IMR-90 (cell line): ENCODE data around the gene MISP3. TPM values are rescaled to one million over a fixed set of nuclear protein-coding genes. Genes with fewer than 3 reads are reported as not detected.

Experiments
- ATAC-seq: fragments of 200-7000 bp; cut with Tn5 transposase; 2 replicates; pipeline ENCODE4 v1.9.1; 2020; ENCODE audit warnings: low read depth, mild to moderate bottlenecking, moderate library complexity
- BruUV-seq: library from RNA; stranded (reverse); fragments of 400-500 nt; replicated peaks from 2 replicates; lab custom pipeline; 2021; lab: Mats Ljungman, UMichigan
- CTCF ChIA-PET: fragments of 300-600 bp; formaldehyde crosslinking; extraction: SDS; loops from one replicate; lab custom pipeline; 2021; ENCODE audit warnings: antibody characterized with exemption; lab: Yijun Ruan, JAX
- POLR2A ChIA-PET: fragments of 300-600 bp; sonication (Branson Sonifier 250); formaldehyde crosslinking; loops from one replicate; lab custom pipeline; 2022; ENCODE audit warnings: antibody characterized with exemption; ENCODE audit not compliant: unreplicated experiment; lab: Charles Lee
- DNase-seq: peaks from one replicate; pipeline ENCODE4 v3.0.0; 2013
- H2AFZ ChIP-seq: replicated peaks from 2 replicates; pipeline ENCODE3; 2013; ENCODE audit warnings: low read length, mild to moderate bottlenecking; ENCODE audit not compliant: poor library complexity
- H2AK5ac ChIP-seq: 2 replicates; pipeline ENCODE4 v1.6.1; 2013; ENCODE audit warnings: low read depth, low read length, inconsistent platforms
- H2AK9ac ChIP-seq: replicated peaks from 2 replicates; pipeline ENCODE3; 2013; ENCODE audit warnings: mild to moderate bottlenecking, low read depth, low read length, moderate library complexity; ENCODE audit not compliant: poor library complexity
- H2BK120ac ChIP-seq: 2 replicates; pipeline ENCODE4 v1.6.1; 2013; ENCODE audit warnings: low read depth, low read length, inconsistent platforms
- H2BK15ac ChIP-seq: 3 replicates; pipeline ENCODE4 v1.6.1; 2013; ENCODE audit warnings: low read depth, low read length, inconsistent platforms
- H2BK20ac ChIP-seq: 2 replicates; pipeline ENCODE4 v1.6.1; 2013; ENCODE audit warnings: low read depth, mild to moderate bottlenecking, inconsistent platforms, low read length, moderate library complexity
- H2BK5ac ChIP-seq: 2 replicates; pipeline ENCODE4 v1.6.1; 2013; ENCODE audit warnings: mild to moderate bottlenecking, low read depth, low read length, inconsistent platforms; ENCODE audit not compliant: poor library complexity, severe bottlenecking
- H3K14ac ChIP-seq: replicated peaks from 2 replicates; pipeline ENCODE4 v1.6.1; 2013; ENCODE audit warnings: low read depth, low read length, inconsistent platforms
- H3K18ac ChIP-seq: 2 replicates; pipeline ENCODE4 v1.6.1; 2013; ENCODE audit warnings: low read depth, low read length, control low read depth
- H3K23ac ChIP-seq: 2 replicates; pipeline ENCODE4 v1.6.1; 2013; ENCODE audit warnings: low read depth, low read length, inconsistent platforms
- H3K27ac ChIP-seq: 2 replicates; pipeline ENCODE4 v1.5.1; 2013; ENCODE audit warnings: mild to moderate bottlenecking, control low read depth, low read length; ENCODE audit not compliant: insufficient read depth
- H3K27me3 ChIP-seq: 2 replicates; pipeline ENCODE4 v1.6.1; 2013; ENCODE audit warnings: low read length; ENCODE audit not compliant: control insufficient read depth, insufficient read depth
- H3K36me3 ChIP-seq: 2 replicates; pipeline ENCODE4 v1.6.1; 2013; ENCODE audit warnings: low read length, mixed read lengths; ENCODE audit not compliant: control insufficient read depth, insufficient read depth
- H3K4ac ChIP-seq: 2 replicates; pipeline ENCODE4 v1.6.1; 2013; ENCODE audit warnings: low read depth, low read length, inconsistent platforms
- H3K4me1 ChIP-seq: 2 replicates; pipeline ENCODE4 v1.6.1; 2013; ENCODE audit warnings: low read length, mixed read lengths; ENCODE audit not compliant: control insufficient read depth, insufficient read depth
- H3K4me2 ChIP-seq: 2 replicates; pipeline ENCODE4 v1.6.1; 2013; ENCODE audit warnings: low read depth, mild to moderate bottlenecking, control low read depth, low read length, moderate library complexity
- H3K4me3 ChIP-seq: 2 replicates; pipeline ENCODE4 v1.5.1; 2013; ENCODE audit warnings: low read depth, mild to moderate bottlenecking, control low read depth, low read length, moderate library complexity; ENCODE audit not compliant: insufficient read depth
- H3K56ac ChIP-seq: 2 replicates; pipeline ENCODE4 v1.6.1; 2013; ENCODE audit warnings: low read length, inconsistent platforms; ENCODE audit not compliant: insufficient read depth; ENCODE audit errors: extremely low read depth
- H3K79me1 ChIP-seq, 2 experiments: 2 replicates each; pipeline ENCODE4 v1.6.1; 2013; ENCODE audit warnings: low read length in 2 of 2, inconsistent platforms in 1 of 2, low read depth in 1 of 2
- H3K9ac ChIP-seq: 2 replicates; pipeline ENCODE4 v1.6.1; 2013; ENCODE audit warnings: low read depth, low read length, control low read depth
- H3K9me1 ChIP-seq: 2 replicates; pipeline ENCODE4 v1.6.1; 2013; ENCODE audit warnings: low read length, inconsistent platforms; ENCODE audit not compliant: insufficient read depth
- H3K9me3 ChIP-seq: 2 replicates; pipeline ENCODE4 v1.6.1; 2013; ENCODE audit warnings: low read length; ENCODE audit not compliant: control insufficient read depth, insufficient read depth
- H4K20me1 ChIP-seq: 2 replicates; pipeline ENCODE4 v1.6.1; 2013; ENCODE audit warnings: low read length, inconsistent platforms; ENCODE audit not compliant: insufficient read depth
- H4K5ac ChIP-seq: 2 replicates; pipeline ENCODE4 v1.6.1; 2013; ENCODE audit warnings: mild to moderate bottlenecking, low read depth, low read length, control low read depth
- H4K8ac ChIP-seq, 2 experiments: 2 replicates each; pipeline ENCODE4 v1.6.1; 2013; ENCODE audit warnings: low read depth in 2 of 2, low read length in 2 of 2, control low read depth in 1 of 2, inconsistent platforms in 1 of 2
- H4K91ac ChIP-seq: 2 replicates; pipeline ENCODE4 v1.6.1; 2013; ENCODE audit warnings: low read depth, low read length, inconsistent platforms; ENCODE audit not compliant: insufficient read depth
- CEBPB ChIP-seq: IDR thresholded peaks from 2 replicates; pipeline ENCODE4 v1.6.1; 2012; ENCODE audit warnings: low read depth, low read length, improper control_type of control experiment
- CHD1 ChIP-seq: IDR thresholded peaks from 2 replicates; pipeline ENCODE4 v1.6.1; 2012; ENCODE audit warnings: low read depth, low read length, improper control_type of control experiment
- CTCF ChIP-seq: conservative IDR thresholded peaks from 2 replicates; pipeline ENCODE4 v1.5.1; 2012; ENCODE audit warnings: mild to moderate bottlenecking, low read depth, low read length, improper control_type of control experiment
- FOS ChIP-seq: fragments of 150-350 bp; IDR thresholded peaks from 2 replicates; pipeline ENCODE4 v1.6.1; 2016; ENCODE audit warnings: low read depth, low read length
- MAZ ChIP-seq: IDR thresholded peaks from 2 replicates; pipeline ENCODE4 v1.6.1; 2012; ENCODE audit warnings: low read depth, mild to moderate bottlenecking, low read length, improper control_type of control experiment, moderate library complexity, borderline replicate concordance
- NFE2L2 ChIP-seq: fragments of 150-350 bp; IDR thresholded peaks from 2 replicates; pipeline ENCODE4 v1.6.1; 2016; ENCODE audit warnings: low read depth, mild to moderate bottlenecking, low read length
- RAD21 ChIP-seq: IDR thresholded peaks from 2 replicates; pipeline ENCODE4 v1.6.1; 2012; ENCODE audit warnings: low read length, improper control_type of control experiment
- RFX5 ChIP-seq: IDR thresholded peaks from 2 replicates; pipeline ENCODE4 v1.8.0; 2012; ENCODE audit warnings: low read depth, mild to moderate bottlenecking, low read length, moderate library complexity
- SMC3 ChIP-seq: fragments of 150-350 bp; IDR thresholded peaks from 2 replicates; pipeline ENCODE4 v1.6.1; 2016; ENCODE audit warnings: low read depth, mild to moderate bottlenecking, antibody characterized with exemption, low read length, moderate library complexity
- WGBS, 2 experiments: methylation state at CpG; one replicate each; pipeline versions ENCODE4 v1.1.5 to v1.1.7; 2013; ENCODE audit warnings: missing lambda C conversion rate in 2 of 2; ENCODE audit not compliant: insufficient read length in 1 of 2; ENCODE audit errors: extremely low coverage in 2 of 2; 5-methylcytosine and 5-hydroxymethylcytosine counted together
- dilution Hi-C: fragments of 300-500 bp; cut with HindIII; formaldehyde crosslinking; loops from one replicate; pipeline ENCODE4 v1.14.3; 2018; ENCODE audit warnings: low sequenced_read_pairs; ENCODE audit not compliant: unreplicated experiment
- in situ Hi-C: fragments of 300-500 bp; cut with MboI; formaldehyde crosslinking; loops from 3 replicates; pipeline ENCODE4 v1.14.3; 2019; ENCODE audit warnings: low sequenced_read_pairs, inconsistent platforms, mixed read lengths
- intact Hi-C: fragments of 100-400 bp; cut with micrococcal nuclease; formaldehyde crosslinking; loops from 2 replicates; pipeline ENCODE4 v1.10.0; 2022
- polyA plus RNA-seq, 3 experiments: library from polyadenylated mRNA; depleted of rRNA; stranded (reverse); fragments of >200 nt; gene quantifications; 2 replicates each; pipeline ENCODE4 v1.2.3, GENCODE V29; 2012; ENCODE audit warnings: low replicate concordance in 1 of 3
- total RNA-seq: library from RNA; depleted of rRNA; stranded (reverse); fragments of >200 nt; gene quantifications from 2 replicates; pipeline ENCODE4 v1.2.3, GENCODE V29; 2012

Gene MISP3
- total and polyA plus RNA-seq, 2 of the 4 experiments (the other 2 are of a cell fraction) = under 0.01 to 0.68 TPM

GRCh38 chr19:14070268-14071050 lies 2.1 kb upstream of the MISP3 start:
- TF ChIP-seq RFX5 (no peak), FOS (no peak), SMC3 (no peak), NFE2L2 (no peak), CEBPB (no peak), RAD21 (no peak), MAZ (no peak), CTCF (no peak), CHD1 (no peak)
- in situ Hi-C loops (loop anchor here (5.0 kb wide), 1 partner anchor 188 kb away; no protein-coding TSS in a partner anchor), intact Hi-C loops (no loop called here), dilution Hi-C loops (no loop called here)
- Histone ChIP-seq H2BK15ac (no peak overlapping the region), H2BK5ac (no peak overlapping the region), H4K20me1 (no peaks in the 10 kb centered on the region), H2AK9ac (no peak overlapping the region), H3K4me2 (no peak overlapping the region), H3K79me1 (peaks cover 0 to 14% of the 10 kb centered on the region in 2 experiments; a peak in 1 of 4 replicates), H2BK120ac (no peak overlapping the region), H3K36me3 (no peaks in the 10 kb centered on the region), H2AK5ac (no peak overlapping the region), H3K18ac (no peak overlapping the region), H3K4me1 (peaks cover 10% of the 10 kb centered on the region), H2BK20ac (no peak overlapping the region), H3K9me3 (no peaks in the 10 kb centered on the region), H4K5ac (no peak overlapping the region), H3K27ac (no peak overlapping the region), H3K4ac (no peak overlapping the region), H3K56ac (no peak overlapping the region), H3K4me3 (no peak overlapping the region), H2AFZ (no peak overlapping the region), H4K8ac (no peak overlapping the region), H3K23ac (no peak overlapping the region), H3K14ac (no peak overlapping the region), H4K91ac (no peak overlapping the region), H3K9me1 (no peaks in the 10 kb centered on the region), H3K27me3 (peaks cover 6% of the 10 kb centered on the region), H3K9ac (no peak overlapping the region)
- ChIA-PET POLR2A (no interaction called here), CTCF (interaction anchor here (0.6 to 1.4 kb wide), 2 partner anchors 11 to 161 kb away, joined by 3 to 7 read pairs; no protein-coding TSS in a partner anchor)
- 85% methylated on average over 36 of the region's 43 CpGs; no CpG with 5 or more reads in 1 of the 2 experiments for WGBS, 2 experiments
- DNase-seq = no peak
- ATAC-seq = no peak
- BruUV-seq = no TSS peak
